ENCODE measurements around the gene USP7. TPM values are rescaled to one million over a fixed set of nuclear protein-coding genes. Genes with fewer than 3 reads are reported as not detected.

Gene USP7
- total RNA-seq, 1 donor from 2014 or later = 165 TPM

- intact Hi-C loops (cut with micrococcal nuclease) = no loop called here
These were observed 97.4 kb downstream of the USP7 start for GRCh38 chr16:8866118-8866883.

- intact Hi-C loops (cut with micrococcal nuclease) = no loop called here
These were observed 98.4 kb downstream of the USP7 start for GRCh38 chr16:8865145-8865882.

- intact Hi-C loops (cut with micrococcal nuclease) = no loop called here
These were observed 99.1 kb downstream of the USP7 start for GRCh38 chr16:8864480-8865110.

- intact Hi-C loops (cut with micrococcal nuclease) = no loop called here
These were observed 99.9 kb downstream of the USP7 start for GRCh38 chr16:8863594-8864424.

GRCh38 chr16:8862309-8863130 lies 101.2 kb downstream of the USP7 start:
- intact Hi-C loops (cut with micrococcal nuclease) = no loop called here

- intact Hi-C loops (cut with micrococcal nuclease) = no loop called here
These were observed 102.0 kb downstream of the USP7 start for GRCh38 chr16:8861563-8862308.

- intact Hi-C loops (cut with micrococcal nuclease) = no loop called here
These were observed 103.5 kb downstream of the USP7 start for GRCh38 chr16:8859913-8860881.

GRCh38 chr16:8858994-8859912 lies 104.5 kb downstream of the USP7 start:
- intact Hi-C loops (cut with micrococcal nuclease) = no loop called here

GRCh38 chr16:8855972-8856371 lies 107.7 kb downstream of the USP7 start:
- intact Hi-C loops (cut with micrococcal nuclease) = no loop called here

GRCh38 chr16:8855051-8855786 lies 108.5 kb downstream of the USP7 start:
- intact Hi-C loops (cut with micrococcal nuclease) = no loop called here

- intact Hi-C loops (cut with micrococcal nuclease) = no loop called here
These were observed 109.3 kb downstream of the USP7 start for GRCh38 chr16:8854298-8854948.

- intact Hi-C loops (cut with micrococcal nuclease) = no loop called here
These were observed 110.1 kb downstream of the USP7 start for GRCh38 chr16:8853611-8854010.

GRCh38 chr16:8853150-8853549 lies 110.6 kb downstream of the USP7 start:
- intact Hi-C loops (cut with micrococcal nuclease) = no loop called here

- intact Hi-C loops (cut with micrococcal nuclease) = no loop called here
These were observed 111.2 kb downstream of the USP7 start for GRCh38 chr16:8852534-8852933.

- intact Hi-C loops (cut with micrococcal nuclease) = no loop called here
These were observed 111.8 kb downstream of the USP7 start for GRCh38 chr16:8851761-8852403.

All from T-helper 2 cell treated with Interferon-gamma antibody and Interleukin-4, amounts not matched to agents 100 ng/mL and 5 ng/mL, for 36 hours (primary cell).